Thyroid gland (tissue), 4 donors: ENCODE data around the gene MAML3. TPM values are rescaled to one million over a fixed set of nuclear protein-coding genes. Genes with fewer than 3 reads are reported as not detected.

Source experiments
- DNase-seq, 2 donors: peaks; one replicate each; pipeline ENCODE4 v3.0.0-alpha.2; 2019
- H3K27ac ChIP-seq, 3 donors: fragments of 200-600 bp; sonication (generic); 1 replicate in 2 of 3; 2 replicates in 1 of 3; pipeline ENCODE4 v1.5.1; 2016 to 2019; ENCODE audit warnings: mild to moderate bottlenecking in 1 of 3, moderate library complexity in 1 of 3
- H3K27me3 ChIP-seq: fragments of 200-600 bp; sonication (generic); one replicate; pipeline ENCODE4 v1.5.1; 2019
- H3K36me3 ChIP-seq, 2 donors: fragments of 200-600 bp; sonication (generic); one replicate each; pipeline ENCODE4 v1.5.1; 2016 to 2019
- H3K4me1 ChIP-seq, 2 donors: fragments of 200-600 bp; sonication (generic); one replicate each; pipeline ENCODE4 v1.5.1; 2017 to 2019
- H3K4me3 ChIP-seq, 3 donors: fragments of 200-600 bp; sonication (generic); replicated peaks in 1 of 3; 1 replicate in 2 of 3; 2 replicates in 1 of 3; pipeline ENCODE4 v1.5.1; 2016; ENCODE audit warnings: mild to moderate bottlenecking in 1 of 3
- H3K9me3 ChIP-seq: fragments of 200-600 bp; sonication (generic); one replicate; pipeline ENCODE4 v1.5.1; 2017
- POLR2A ChIP-seq, 2 donors: fragments of 450-650 bp; IDR thresholded peaks; one replicate each; pipeline ENCODE4 v1.6.1; 2017; ENCODE audit warnings: antibody characterized with exemption in 2 of 2, mild to moderate bottlenecking in 2 of 2, moderate library complexity in 1 of 2
- WGBS, 2 donors: methylation state at CpG; one replicate each; pipeline ENCODE4 v1.1.5; 2017; 5-methylcytosine and 5-hydroxymethylcytosine counted together
- intact Hi-C: fragments of 100-400 bp; cut with DNase I; formaldehyde crosslinking; loops from one replicate; pipeline ENCODE4 v1.15.1; 2023
- total RNA-seq, 4 donors: library from RNA; depleted of rRNA; stranded (reverse); fragments of >200 nt; gene quantifications; one replicate each; pipeline ENCODE4 v1.2.3, GENCODE V29; 2016
- TF ChIP-seq, protein P1 (sequence below), 6 experiments: fragments of 200-600 bp in 3 of 6; fragments of 450-650 bp in 3 of 6; sonication (generic) in 3 of 6; IDR thresholded peaks; one replicate each; pipeline ENCODE4 v1.5.1; 2016 to 2019; ENCODE audit warnings: antibody characterized with exemption in 6 of 6, mild to moderate bottlenecking in 2 of 6, inconsistent platforms in 1 of 6, moderate library complexity in 1 of 6

Gene MAML3
- total RNA-seq, 4 donors from 2014 or later: 5.7 to 14.1 (median 11.4) TPM

DNA sequence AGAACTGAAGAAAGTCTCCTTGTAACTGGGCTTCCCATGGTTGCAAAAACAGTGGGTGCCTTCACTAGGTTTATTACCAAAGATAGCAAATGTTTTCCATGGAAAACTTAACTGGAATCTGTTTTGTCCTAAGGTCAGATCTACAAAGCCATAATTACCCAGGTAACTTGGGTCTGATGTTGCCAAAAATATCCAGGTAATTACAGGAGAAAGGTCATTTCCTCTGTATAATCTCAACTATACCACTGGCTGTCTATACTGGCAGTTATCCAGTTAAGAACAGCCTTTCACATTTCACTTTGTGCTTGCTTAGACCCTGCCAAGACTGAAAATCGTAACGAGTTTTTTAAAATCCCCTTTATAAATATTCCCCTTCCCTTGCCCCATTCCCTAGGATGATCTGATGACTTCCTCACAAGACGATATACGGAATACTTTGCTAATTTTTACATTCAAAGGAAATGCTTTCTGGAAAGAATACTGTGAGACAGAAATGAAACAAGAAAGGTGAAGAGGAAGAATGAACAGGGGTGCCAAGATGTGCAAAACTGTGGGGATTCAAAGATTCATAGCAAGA, 105.5 kb downstream of the MAML3 start:
- Histone ChIP-seq H3K4me1 (peaks cover 0 to 12% of the 10 kb centered on the region in 2 donors), H3K4me3 (no peak overlapping the region), H3K36me3 (no peaks in the 10 kb centered on the region), H3K27ac (no peak overlapping the region), H3K27me3 (no peaks in the 10 kb centered on the region), H3K9me3 (no peaks in the 10 kb centered on the region)
- DNase-seq: no peak
- intact Hi-C loops: no loop called here
- 46 to 54% methylated on average over 4 of the region's 4 CpGs for WGBS, 2 donors
- TF ChIP-seq POLR2A (IDR thresholded peaks at IDR 0.05): no peak
- TF ChIP-seq, protein P1, sequence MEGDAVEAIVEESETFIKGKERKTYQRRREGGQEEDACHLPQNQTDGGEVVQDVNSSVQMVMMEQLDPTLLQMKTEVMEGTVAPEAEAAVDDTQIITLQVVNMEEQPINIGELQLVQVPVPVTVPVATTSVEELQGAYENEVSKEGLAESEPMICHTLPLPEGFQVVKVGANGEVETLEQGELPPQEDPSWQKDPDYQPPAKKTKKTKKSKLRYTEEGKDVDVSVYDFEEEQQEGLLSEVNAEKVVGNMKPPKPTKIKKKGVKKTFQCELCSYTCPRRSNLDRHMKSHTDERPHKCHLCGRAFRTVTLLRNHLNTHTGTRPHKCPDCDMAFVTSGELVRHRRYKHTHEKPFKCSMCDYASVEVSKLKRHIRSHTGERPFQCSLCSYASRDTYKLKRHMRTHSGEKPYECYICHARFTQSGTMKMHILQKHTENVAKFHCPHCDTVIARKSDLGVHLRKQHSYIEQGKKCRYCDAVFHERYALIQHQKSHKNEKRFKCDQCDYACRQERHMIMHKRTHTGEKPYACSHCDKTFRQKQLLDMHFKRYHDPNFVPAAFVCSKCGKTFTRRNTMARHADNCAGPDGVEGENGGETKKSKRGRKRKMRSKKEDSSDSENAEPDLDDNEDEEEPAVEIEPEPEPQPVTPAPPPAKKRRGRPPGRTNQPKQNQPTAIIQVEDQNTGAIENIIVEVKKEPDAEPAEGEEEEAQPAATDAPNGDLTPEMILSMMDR (IDR thresholded peaks at IDR 0.05): no peak

DNA sequence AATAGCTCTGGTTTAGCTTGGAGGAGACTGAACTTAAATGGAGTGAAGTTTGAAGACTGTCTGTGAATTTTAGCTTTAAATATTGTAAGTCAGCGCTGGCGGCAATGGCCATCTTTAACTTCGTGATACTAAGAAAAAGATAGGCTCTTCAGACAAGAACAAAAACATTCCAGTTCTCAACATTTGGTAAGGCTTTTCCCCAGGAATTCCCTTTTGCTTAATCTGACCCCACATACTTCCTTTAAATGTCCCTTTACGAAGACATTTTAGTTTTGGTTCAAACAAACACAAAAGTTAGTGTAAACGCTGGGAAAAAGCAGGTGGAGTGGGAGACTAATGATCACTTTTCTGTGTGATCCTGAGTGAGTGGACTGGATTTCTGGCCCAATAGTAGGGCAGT, 106.2 kb downstream of the MAML3 start:
- no peak for TF ChIP-seq POLR2A (IDR thresholded peaks at IDR 0.05)
- TF ChIP-seq, protein P1 (IDR thresholded peaks at IDR 0.05): no peak
- H3K4me3 ChIP-seq: no peak overlapping the region
- intact Hi-C loops: no loop called here

DNA sequence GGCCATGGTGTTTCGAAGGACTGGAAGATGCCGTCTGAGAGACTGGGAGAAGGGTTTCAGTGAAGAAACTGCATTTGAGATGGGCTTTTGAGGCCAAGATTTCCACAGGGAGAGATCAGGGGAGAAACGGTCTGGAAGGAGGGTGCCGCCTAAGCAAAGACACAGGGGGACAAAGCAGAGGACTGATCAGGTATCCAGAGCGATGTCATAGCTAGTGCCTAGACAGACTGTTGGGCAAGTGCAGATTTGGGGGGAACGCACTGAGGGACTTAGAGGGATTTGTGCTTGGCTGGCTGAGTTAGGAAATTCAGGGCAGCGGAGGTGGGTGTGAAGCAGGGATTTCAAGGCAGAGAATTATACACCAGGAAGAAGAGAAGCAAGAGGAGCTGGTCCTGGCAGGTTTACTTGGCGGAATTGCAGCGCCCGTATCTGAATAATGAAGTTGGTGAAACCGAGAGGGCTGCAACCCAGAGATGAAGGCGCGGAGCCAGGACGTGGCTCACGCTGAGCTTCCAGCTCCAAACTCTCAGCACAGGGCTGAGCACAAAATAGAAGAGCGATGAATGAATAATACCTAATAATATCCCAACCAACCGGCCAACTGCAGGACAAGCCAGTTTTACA, 106.9 kb downstream of the MAML3 start:
- no peak overlapping the region for H3K4me3 ChIP-seq
- no peak for DNase-seq
- no peak overlapping the region for H3K27ac ChIP-seq
- intact Hi-C loops: no loop called here
- no peaks in the 10 kb centered on the region for H3K27me3 ChIP-seq
- no peaks in the 10 kb centered on the region for H3K36me3 ChIP-seq
- no peaks in the 10 kb centered on the region for H3K9me3 ChIP-seq
- 90 to 91% methylated on average over 17 of the region's 17 CpGs for WGBS, 2 donors
- TF ChIP-seq, protein P1 (IDR thresholded peaks at IDR 0.05): no peak
- TF ChIP-seq POLR2A (IDR thresholded peaks at IDR 0.05): no peak
- H3K4me1 ChIP-seq: peaks cover 0 to 12% of the 10 kb centered on the region in 2 donors

More for the DNA sequence above, 106.2 kb downstream of the MAML3 start:
- no peak for DNase-seq
- H3K4me1 ChIP-seq: peaks cover 0 to 12% of the 10 kb centered on the region in 2 donors
- no peaks in the 10 kb centered on the region for H3K27me3 ChIP-seq
- H3K9me3 ChIP-seq: no peaks in the 10 kb centered on the region
- WGBS, 2 donors: 80 to 85% methylated on average over 5 of the region's 5 CpGs
- no peaks in the 10 kb centered on the region for H3K36me3 ChIP-seq
- H3K27ac ChIP-seq: no peak overlapping the region

DNA sequence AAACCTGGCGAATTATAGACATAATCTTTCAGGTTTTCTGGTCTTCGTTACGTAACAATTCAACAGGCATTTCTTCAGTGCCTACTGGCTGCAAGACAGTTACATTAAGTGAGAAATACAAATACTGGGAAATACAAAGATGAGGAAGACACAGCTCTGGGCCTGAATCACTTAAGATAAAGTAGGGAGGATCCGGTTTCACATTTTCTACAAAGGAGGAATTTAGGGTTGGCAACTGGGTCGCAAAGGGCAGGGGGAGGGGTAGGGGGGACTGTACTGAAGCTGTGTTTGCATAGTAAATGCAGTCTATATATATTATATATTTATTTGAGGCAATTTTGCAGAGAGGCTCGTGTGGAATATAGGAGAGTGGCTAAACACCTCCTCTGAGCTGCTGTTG, 107.4 kb downstream of the MAML3 start:
- no peak for DNase-seq
- Histone ChIP-seq H3K27ac (no peak overlapping the region), H3K4me3 (no peak overlapping the region), H3K9me3 (no peaks in the 10 kb centered on the region), H3K36me3 (no peaks in the 10 kb centered on the region), H3K27me3 (no peaks in the 10 kb centered on the region), H3K4me1 (peaks cover 0 to 12% of the 10 kb centered on the region in 2 donors)
- TF ChIP-seq, protein P1 (IDR thresholded peaks at IDR 0.05): no peak
- no peak for TF ChIP-seq POLR2A (IDR thresholded peaks at IDR 0.05)
- 88 to 89% methylated on average over 6 of the region's 6 CpGs for WGBS, 2 donors
- intact Hi-C loops: no loop called here

DNA sequence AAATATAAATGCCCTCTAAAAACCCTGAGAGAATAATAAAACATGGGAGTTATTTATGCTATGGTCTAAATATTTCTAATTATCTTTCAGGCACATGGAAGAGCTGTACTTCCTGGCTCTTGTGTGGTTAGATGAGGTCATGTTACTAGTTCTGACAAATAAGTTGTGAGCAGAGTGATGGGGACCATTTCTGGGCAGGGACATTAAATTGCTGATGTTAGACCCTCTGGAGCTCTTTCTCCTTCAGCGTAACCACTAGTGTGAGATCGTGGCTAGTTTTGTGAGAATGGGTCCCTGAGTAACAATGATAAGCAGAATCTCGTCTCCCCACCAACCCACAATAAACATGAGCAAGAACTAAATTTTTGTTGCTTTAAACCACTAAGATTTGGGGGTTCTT, 108.0 kb downstream of the MAML3 start:
- Histone ChIP-seq H3K27ac (no peak overlapping the region), H3K27me3 (no peaks in the 10 kb centered on the region), H3K36me3 (no peaks in the 10 kb centered on the region), H3K4me1 (peaks cover 0 to 12% of the 10 kb centered on the region in 2 donors), H3K4me3 (no peak overlapping the region), H3K9me3 (no peaks in the 10 kb centered on the region)
- intact Hi-C loops: no loop called here
- 97 to 98% methylated on average over 3 of the region's 3 CpGs for WGBS, 2 donors
- TF ChIP-seq, protein P1 (IDR thresholded peaks at IDR 0.05): no peak
- no peak for TF ChIP-seq POLR2A (IDR thresholded peaks at IDR 0.05)
- no peak for DNase-seq
